Astrocyte of the cerebellum (primary cell): ENCODE measurements around the gene XNDC1N.

ENCODE experiments used
- DNase-seq: peaks from one replicate; pipeline ENCODE4 v3.0.0-alpha.2; 2011; ENCODE audit warnings: low read depth
- H3K4me3 ChIP-seq: 2 replicates; pipeline ENCODE4 v1.5.1; 2011; ENCODE audit warnings: mild to moderate bottlenecking, low read depth, low read length, moderate library complexity
- CTCF ChIP-seq: IDR thresholded peaks from 2 replicates; pipeline ENCODE4 v1.5.1; 2012; ENCODE audit warnings: low read length, low read depth, moderate library complexity, mild to moderate bottlenecking; ENCODE audit errors: missing control alignments
- in situ Hi-C: cut with HindIII; loops from 2 replicates; pipeline ENCODE4 v1.10.0; 2017; ENCODE audit warnings: low sequenced_read_pairs

XNDC1N gene

GRCh38 chr11:71963468-71963867 is 35.1 kb upstream of the XNDC1N start:
- no peak for DNase-seq
- TF ChIP-seq CTCF: no peak
- in situ Hi-C loops: no loop called here
- no peak overlapping the region for H3K4me3 ChIP-seq

- in situ Hi-C loops: no loop called here
- H3K4me3 ChIP-seq: no peak overlapping the region
- TF ChIP-seq CTCF: no peak
- no peak for DNase-seq
Observed at GRCh38 chr11:71962428-71963038, 34.1 kb upstream of the XNDC1N start.

- DNase-seq: no peak
- in situ Hi-C loops: no loop called here
- H3K4me3 ChIP-seq: no peak overlapping the region
Observed at GRCh38 chr11:71955898-71956456, 27.6 kb upstream of the XNDC1N start.

GRCh38 chr11:71951741-71952310 is 23.4 kb upstream of the XNDC1N start:
- no peak overlapping the region for H3K4me3 ChIP-seq
- in situ Hi-C loops: no loop called here
- no peak for TF ChIP-seq CTCF
- no peak for DNase-seq

More at GRCh38 chr11:71955898-71956456, 27.6 kb upstream of the XNDC1N start:
- no peak for TF ChIP-seq CTCF

- in situ Hi-C loops: no loop called here
- DNase-seq: no peak
- no peak overlapping the region for H3K4me3 ChIP-seq
- TF ChIP-seq CTCF: no peak
Observed at GRCh38 chr11:71949034-71949433, 20.6 kb upstream of the XNDC1N start.

- in situ Hi-C loops: no loop called here
- no peak overlapping the region for H3K4me3 ChIP-seq
- no peak for DNase-seq
- TF ChIP-seq CTCF: no peak
Observed at GRCh38 chr11:71948314-71949027, 20.1 kb upstream of the XNDC1N start.
